Measurements from ENCODE around the gene CD6.

CD6 gene

GRCh38 chr11:60982184-60982583 lies 10.7 kb downstream of the CD6 start:
- no peak overlapping the region for H3K4me3 ChIP-seq (ENCODE audit: low read depth, low read length)
- no peak for DNase-seq (ENCODE audit: low read depth)
- TF ChIP-seq POLR2A (IDR thresholded peaks at IDR 0.05; ENCODE audit: extremely low read depth, insufficient read length) (no peak), MAX (IDR thresholded peaks at IDR 0.05; ENCODE audit: low read depth, low read length) (no peak), CTCF (IDR thresholded peaks at IDR 0.05; ENCODE audit: low read depth, low read length) (no peak), MYC (IDR thresholded peaks at IDR 0.05; ENCODE audit: low read depth, low read length) (no peak)

GRCh38 chr11:60984149-60984548 lies 12.7 kb downstream of the CD6 start:
- TF ChIP-seq MYC (IDR thresholded peaks at IDR 0.05; ENCODE audit: low read depth, low read length), result no peak
- no peak for TF ChIP-seq POLR2A (IDR thresholded peaks at IDR 0.05; ENCODE audit: extremely low read depth, insufficient read length)
- TF ChIP-seq MAX (IDR thresholded peaks at IDR 0.05; ENCODE audit: low read depth, low read length), result no peak
- no peak for TF ChIP-seq CTCF (IDR thresholded peaks at IDR 0.05; ENCODE audit: low read depth, low read length)
- DNase-seq (ENCODE audit: low read depth), result no peak
- no peak overlapping the region for H3K4me3 ChIP-seq (ENCODE audit: low read depth, low read length)

GRCh38 chr11:60984636-60985035 lies 13.2 kb downstream of the CD6 start:
- H3K4me3 ChIP-seq (ENCODE audit: low read depth, low read length), result no peak overlapping the region
- TF ChIP-seq MYC (IDR thresholded peaks at IDR 0.05; ENCODE audit: low read depth, low read length), result no peak
- TF ChIP-seq POLR2A (IDR thresholded peaks at IDR 0.05; ENCODE audit: extremely low read depth, insufficient read length), result no peak
- TF ChIP-seq CTCF (IDR thresholded peaks at IDR 0.05; ENCODE audit: low read depth, low read length), result no peak
- TF ChIP-seq MAX (IDR thresholded peaks at IDR 0.05; ENCODE audit: low read depth, low read length), result no peak
- DNase-seq (ENCODE audit: low read depth), result no peak

- DNase-seq (ENCODE audit: low read depth), result no peak
- TF ChIP-seq CTCF (IDR thresholded peaks at IDR 0.05; ENCODE audit: low read depth, low read length), result no peak
- no peak for TF ChIP-seq MYC (IDR thresholded peaks at IDR 0.05; ENCODE audit: low read depth, low read length)
- TF ChIP-seq POLR2A (IDR thresholded peaks at IDR 0.05; ENCODE audit: extremely low read depth, insufficient read length), result no peak
- no peak for TF ChIP-seq MAX (IDR thresholded peaks at IDR 0.05; ENCODE audit: low read depth, low read length)
- no peak overlapping the region for H3K4me3 ChIP-seq (ENCODE audit: low read depth, low read length)
These were observed 14.0 kb downstream of the CD6 start for GRCh38 chr11:60985501-60985900.

GRCh38 chr11:60985991-60986915 lies 14.8 kb downstream of the CD6 start:
- no peak overlapping the region for H3K4me3 ChIP-seq (ENCODE audit: low read depth, low read length)
- no peak for TF ChIP-seq MAX (IDR thresholded peaks at IDR 0.05; ENCODE audit: low read depth, low read length)
- TF ChIP-seq MYC (IDR thresholded peaks at IDR 0.05; ENCODE audit: low read depth, low read length), result no peak
- TF ChIP-seq CTCF (IDR thresholded peaks at IDR 0.05; ENCODE audit: low read depth, low read length), result no peak
- DNase-seq (ENCODE audit: low read depth), result peak; percentile 68
